WERI-Rb-1 (cell line): ENCODE results near the gene CAMSAP2.

Experiments
- DNase-seq: peaks from one replicate; pipeline ENCODE4 v3.0.0-alpha.2; 2020
- H3K27ac ChIP-seq: fragments of 250-450 bp; sonication (Bioruptor Pico); 2 replicates; pipeline ENCODE4 v1.5.1; 2020; ENCODE audit warnings: mild to moderate bottlenecking, moderate library complexity
- H3K27me3 ChIP-seq: fragments of 250-450 bp; sonication (Bioruptor Pico); 2 replicates; pipeline ENCODE4 v1.5.1; 2021; ENCODE audit warnings: mild to moderate bottlenecking, low read depth, moderate library complexity; ENCODE audit not compliant: insufficient read depth, severe bottlenecking
- H3K36me3 ChIP-seq: fragments of 250-450 bp; sonication (Bioruptor Pico); 2 replicates; pipeline ENCODE4 v1.5.1; 2020; ENCODE audit warnings: mild to moderate bottlenecking, moderate library complexity
- H3K4me3 ChIP-seq: 2 replicates; pipeline ENCODE4 v1.5.1; 2011; ENCODE audit warnings: low read depth, mild to moderate bottlenecking, control low read depth, low read length
- H3K9me3 ChIP-seq: fragments of 250-450 bp; sonication (Bioruptor Pico); 2 replicates; pipeline ENCODE4 v1.5.1; 2021; ENCODE audit warnings: mild to moderate bottlenecking, moderate library complexity; ENCODE audit not compliant: severe bottlenecking
- TF ChIP-seq, protein P1 (sequence below): IDR thresholded peaks from 2 replicates; pipeline ENCODE4 v1.5.1; 2011; ENCODE audit warnings: low read depth, mild to moderate bottlenecking, control low read depth, inconsistent platforms, low read length

Gene CAMSAP2

DNA sequence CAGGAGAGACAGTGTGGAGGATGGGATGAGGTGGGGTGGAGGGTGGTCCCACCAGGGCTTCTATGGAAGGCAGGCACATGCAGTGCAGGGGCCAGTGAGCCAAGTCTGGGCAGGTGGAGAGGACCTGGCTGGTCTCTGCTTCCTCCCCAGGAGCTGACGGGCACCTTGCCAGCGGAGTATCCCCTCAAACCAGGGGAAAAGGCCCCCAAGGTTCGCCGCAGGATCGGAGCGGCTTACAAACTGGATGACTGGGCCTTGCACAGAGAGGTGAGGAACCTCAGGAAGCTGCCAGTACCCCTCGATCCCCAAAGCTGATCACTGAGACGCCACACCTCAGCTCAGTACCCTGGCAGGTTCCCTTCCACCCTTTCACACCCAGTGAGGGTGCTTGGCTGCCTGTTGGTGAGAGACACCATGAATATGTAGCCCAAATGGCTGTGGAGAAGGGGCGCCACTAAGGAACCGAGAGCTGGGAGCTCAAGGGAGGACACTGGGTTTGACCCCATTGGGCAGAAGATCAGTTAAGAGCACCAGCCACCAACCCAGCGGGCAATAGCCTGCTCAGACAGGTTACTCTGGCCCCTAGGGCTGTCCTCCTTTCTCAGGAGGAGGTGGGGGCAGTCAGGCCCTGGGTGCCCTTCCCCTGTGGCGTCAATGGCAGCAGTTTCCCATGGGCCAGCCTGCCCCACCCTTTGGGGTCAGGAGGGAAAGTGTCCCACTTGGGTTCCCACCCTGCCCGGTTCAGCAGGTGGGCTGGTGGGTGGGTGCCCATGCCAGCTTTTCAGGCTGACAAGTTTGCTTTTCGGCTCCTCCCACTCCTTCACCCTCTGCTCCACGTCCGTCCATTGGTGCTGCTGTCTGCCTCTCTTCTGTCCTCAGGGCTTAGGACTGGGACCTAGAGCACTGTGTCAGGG is 161.5 kb downstream of the CAMSAP2 start:
- TF ChIP-seq, protein P1, sequence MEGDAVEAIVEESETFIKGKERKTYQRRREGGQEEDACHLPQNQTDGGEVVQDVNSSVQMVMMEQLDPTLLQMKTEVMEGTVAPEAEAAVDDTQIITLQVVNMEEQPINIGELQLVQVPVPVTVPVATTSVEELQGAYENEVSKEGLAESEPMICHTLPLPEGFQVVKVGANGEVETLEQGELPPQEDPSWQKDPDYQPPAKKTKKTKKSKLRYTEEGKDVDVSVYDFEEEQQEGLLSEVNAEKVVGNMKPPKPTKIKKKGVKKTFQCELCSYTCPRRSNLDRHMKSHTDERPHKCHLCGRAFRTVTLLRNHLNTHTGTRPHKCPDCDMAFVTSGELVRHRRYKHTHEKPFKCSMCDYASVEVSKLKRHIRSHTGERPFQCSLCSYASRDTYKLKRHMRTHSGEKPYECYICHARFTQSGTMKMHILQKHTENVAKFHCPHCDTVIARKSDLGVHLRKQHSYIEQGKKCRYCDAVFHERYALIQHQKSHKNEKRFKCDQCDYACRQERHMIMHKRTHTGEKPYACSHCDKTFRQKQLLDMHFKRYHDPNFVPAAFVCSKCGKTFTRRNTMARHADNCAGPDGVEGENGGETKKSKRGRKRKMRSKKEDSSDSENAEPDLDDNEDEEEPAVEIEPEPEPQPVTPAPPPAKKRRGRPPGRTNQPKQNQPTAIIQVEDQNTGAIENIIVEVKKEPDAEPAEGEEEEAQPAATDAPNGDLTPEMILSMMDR = no peak
- Histone ChIP-seq H3K27me3 (no peaks in the 10 kb centered on the region), H3K36me3 (peaks cover 17% of the 10 kb centered on the region), H3K9me3 (no peaks in the 10 kb centered on the region), H3K4me3 (no peak overlapping the region), H3K27ac (no peak overlapping the region)
- peak; percentile 19 for DNase-seq

DNA sequence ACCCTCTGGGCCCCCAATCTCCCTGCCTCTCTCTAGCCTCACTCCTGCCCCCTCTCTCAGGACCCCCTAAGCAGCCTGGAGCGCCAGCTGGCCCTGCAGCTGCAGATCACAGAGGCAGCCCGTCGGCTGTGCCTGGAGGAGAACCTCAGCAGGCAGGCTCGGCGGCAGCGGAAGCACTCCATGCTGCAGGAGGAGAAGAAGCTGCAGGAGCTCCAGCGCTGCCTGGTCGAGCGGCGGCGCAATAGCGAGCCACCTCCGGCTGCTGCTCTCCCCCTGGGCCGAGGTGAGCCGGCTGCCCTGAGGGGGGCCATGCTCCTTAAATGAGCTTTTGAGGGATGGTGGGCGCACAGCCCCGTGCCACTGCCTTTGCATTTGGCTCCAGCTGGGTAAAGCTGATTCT is 162.2 kb downstream of the CAMSAP2 start:
- TF ChIP-seq, protein P1 = no peak
- DNase-seq = peak; percentile 15
- Histone ChIP-seq H3K4me3 (no peak overlapping the region), H3K9me3 (no peaks in the 10 kb centered on the region), H3K27me3 (no peaks in the 10 kb centered on the region), H3K27ac (no peak overlapping the region), H3K36me3 (peaks cover 17% of the 10 kb centered on the region)

DNA sequence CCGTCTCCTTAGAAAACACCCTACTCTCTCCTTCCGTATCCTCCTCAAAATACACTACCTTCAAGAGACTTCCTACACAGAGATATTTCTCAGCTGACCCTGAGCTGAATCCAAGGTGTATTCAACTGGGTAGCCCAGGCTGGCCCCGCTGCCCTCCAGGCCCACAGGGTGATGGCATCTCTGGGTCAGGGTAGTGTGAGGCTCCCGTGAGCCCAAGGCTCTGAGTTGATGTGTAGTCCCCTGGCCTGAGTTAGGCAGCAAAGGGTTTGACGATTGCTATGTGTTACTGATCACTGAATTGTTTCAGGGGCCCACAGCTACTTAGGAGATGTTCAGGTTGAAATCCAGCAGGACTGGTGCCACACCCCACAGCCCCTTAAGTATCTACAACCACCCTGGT is 162.7 kb downstream of the CAMSAP2 start:
- Histone ChIP-seq H3K27me3 (no peaks in the 10 kb centered on the region), H3K36me3 (peaks cover 17% of the 10 kb centered on the region), H3K9me3 (no peaks in the 10 kb centered on the region), H3K4me3 (no peak overlapping the region), H3K27ac (no peak overlapping the region)
- DNase-seq = peak; percentile 16
- TF ChIP-seq, protein P1 = no peak

DNA sequence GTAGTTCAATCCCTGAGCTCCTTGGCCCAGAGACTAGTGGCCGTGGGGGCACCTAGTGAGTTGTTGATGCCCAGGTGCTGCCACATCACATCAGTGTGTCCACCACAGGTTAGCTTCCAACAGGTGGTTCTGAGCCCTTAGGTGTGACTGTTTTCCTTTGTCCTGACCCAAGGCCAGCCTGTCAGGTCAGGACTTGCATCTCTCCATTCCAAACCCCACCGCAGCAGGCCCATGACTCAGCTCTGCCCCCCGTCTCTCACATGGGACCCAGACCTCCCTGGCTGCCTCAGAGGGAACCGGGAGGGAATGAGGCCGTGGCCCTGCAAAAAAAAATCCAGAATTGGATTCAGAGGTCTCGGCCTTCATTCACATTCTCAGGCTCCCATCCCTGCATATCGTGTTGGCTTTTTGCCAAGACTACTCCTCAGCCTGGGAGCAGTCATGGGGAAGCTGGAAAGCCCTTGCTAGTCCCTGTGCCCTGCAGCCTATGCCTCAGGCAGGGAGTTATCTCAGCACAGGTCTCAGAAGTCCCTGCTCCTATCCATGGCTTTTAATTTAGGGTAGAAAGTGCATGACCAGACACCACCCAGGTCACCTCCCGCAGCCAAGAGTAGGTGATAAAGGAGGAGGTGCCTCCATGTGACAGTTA is 163.2 kb downstream of the CAMSAP2 start:
- TF ChIP-seq, protein P1 = no peak
- peaks cover 17% of the 10 kb centered on the region for H3K36me3 ChIP-seq
- no peaks in the 10 kb centered on the region for H3K9me3 ChIP-seq
- H3K27ac ChIP-seq = no peak overlapping the region
- no peaks in the 10 kb centered on the region for H3K27me3 ChIP-seq
- DNase-seq = no peak
- H3K4me3 ChIP-seq = no peak overlapping the region

DNA sequence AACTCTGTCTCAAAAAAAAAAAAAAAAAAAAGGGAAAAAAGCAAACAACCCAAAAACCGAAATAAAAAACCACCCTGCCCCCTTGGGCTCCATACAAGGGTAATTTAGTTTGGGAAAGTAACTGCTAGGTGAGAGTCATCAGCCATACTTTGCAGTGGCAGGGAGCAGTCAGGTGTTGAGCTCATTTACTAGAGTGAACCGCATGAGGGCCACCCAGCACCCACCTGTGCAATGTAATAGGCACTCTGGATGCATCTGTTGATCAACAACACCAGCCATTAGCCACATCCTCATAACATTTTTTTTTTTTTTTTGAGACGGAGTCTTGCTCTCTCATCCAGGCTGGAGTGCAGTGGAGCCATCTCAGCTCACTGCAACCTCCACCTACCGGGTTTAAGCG is 165.1 kb downstream of the CAMSAP2 start:
- Histone ChIP-seq H3K4me3 (no peak overlapping the region), H3K36me3 (peaks cover 23% of the 10 kb centered on the region), H3K9me3 (no peaks in the 10 kb centered on the region), H3K27ac (no peak overlapping the region), H3K27me3 (no peaks in the 10 kb centered on the region)
- TF ChIP-seq, protein P1 = no peak
- DNase-seq = no peak
